ENCODE measurements around the gene SP2. TPM values are rescaled to one million over a fixed set of nuclear protein-coding genes. Genes with fewer than 3 reads are reported as not detected.

Gene SP2
- total and polyA plus RNA-seq, 2 of the 13 experiments (the other 11 are each of a cell fraction or from before 2014, with no cell fraction given), result 1.4 to 4.8 TPM

GRCh38 chr17:47895856-47896671 lies at the start of gene SP2 (continued):
- TF ChIP-seq ZBTB40 (IDR thresholded peaks at IDR 0.05) (peak; percentile 86), ZBTB40 (CRISPR knock-in tag; IDR thresholded peaks at IDR 0.05) (peak; percentile 38; the same call in 1 of the 2 replicates), ZGPAT (CRISPR knock-in tag; IDR thresholded peaks at IDR 0.05) (peak; percentile 78; the same call in 1 of the 2 replicates), ELF1 (CRISPR knock-in tag; IDR thresholded peaks at IDR 0.05) (peak; percentile 92), NFE2L2 (IDR thresholded peaks at IDR 0.05; ENCODE audit: low read length) (no peak), HNF4G (IDR thresholded peaks at IDR 0.05; ENCODE audit: borderline replicate concordance, low read depth, low read length) (no peak), HNF4G (CRISPR knock-in tag; IDR thresholded peaks at IDR 0.05; ENCODE audit: borderline replicate concordance, low read depth) (no peak; the same call in 1 of the 2 replicates), NR2F1 (CRISPR knock-in tag; IDR thresholded peaks at IDR 0.05) (peak in 1 of 2 experiments; percentile 71; a peak in 2 of 4 replicates), PHF8 (CRISPR knock-in tag; IDR thresholded peaks at IDR 0.05) (peak; percentile 88), ZNF503 (CRISPR knock-in tag; IDR thresholded peaks at IDR 0.05) (no peak; the same call in 1 of the 2 replicates), HDAC1 (CRISPR knock-in tag; IDR thresholded peaks at IDR 0.05) (peak; percentile 90), TAF15 (IDR thresholded peaks at IDR 0.05; ENCODE audit: low read depth, low read length, poor library complexity, severe bottlenecking) (peak; percentile 80), ZNF543 (CRISPR knock-in tag; IDR thresholded peaks at IDR 0.05) (peak; percentile 16; the same call in 1 of the 2 replicates)
- TF ChIP-seq, protein P1, sequence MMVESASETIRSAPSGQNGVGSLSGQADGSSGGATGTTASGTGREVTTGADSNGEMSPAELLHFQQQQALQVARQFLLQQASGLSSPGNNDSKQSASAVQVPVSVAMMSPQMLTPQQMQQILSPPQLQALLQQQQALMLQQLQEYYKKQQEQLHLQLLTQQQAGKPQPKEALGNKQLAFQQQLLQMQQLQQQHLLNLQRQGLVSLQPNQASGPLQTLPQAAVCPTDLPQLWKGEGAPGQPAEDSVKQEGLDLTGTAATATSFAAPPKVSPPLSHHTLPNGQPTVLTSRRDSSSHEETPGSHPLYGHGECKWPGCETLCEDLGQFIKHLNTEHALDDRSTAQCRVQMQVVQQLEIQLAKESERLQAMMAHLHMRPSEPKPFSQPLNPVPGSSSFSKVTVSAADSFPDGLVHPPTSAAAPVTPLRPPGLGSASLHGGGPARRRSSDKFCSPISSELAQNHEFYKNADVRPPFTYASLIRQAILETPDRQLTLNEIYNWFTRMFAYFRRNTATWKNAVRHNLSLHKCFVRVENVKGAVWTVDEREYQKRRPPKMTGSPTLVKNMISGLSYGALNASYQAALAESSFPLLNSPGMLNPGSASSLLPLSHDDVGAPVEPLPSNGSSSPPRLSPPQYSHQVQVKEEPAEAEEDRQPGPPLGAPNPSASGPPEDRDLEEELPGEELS (CRISPR knock-in tag; IDR thresholded peaks at IDR 0.05), result peak; percentile 5; the same call in 1 of the 2 replicates

Measured in HepG2 (cell line).